ENCODE data around the gene PLCD3. TPM values are rescaled to one million over a fixed set of nuclear protein-coding genes. Genes with fewer than 3 reads are reported as not detected.

PLCD3 gene
- total and polyA plus RNA-seq, 2 of the 13 experiments (the other 11 are each of a cell fraction or from before 2014, with no cell fraction given): 11.3 to 39.1 TPM

- TF ChIP-seq HNF4G (IDR thresholded peaks at IDR 0.05; ENCODE audit: borderline replicate concordance, low read depth, low read length): no peak
- TF ChIP-seq HNF4G (CRISPR knock-in tag; IDR thresholded peaks at IDR 0.05; ENCODE audit: borderline replicate concordance, low read depth): peak; percentile 66
- TF ChIP-seq UBTF (CRISPR knock-in tag; IDR thresholded peaks at IDR 0.05): peak; percentile 92
- TF ChIP-seq REST (IDR thresholded peaks at IDR 0.05; ENCODE audit: borderline replicate concordance in 1 of 2, low read depth in 1 of 2, low read length in 2 of 2): peak in 1 of 2 experiments; percentile 62; a peak in 1 of 4 replicates
- peak; percentile 69; the same call in 1 of the 2 replicates for TF ChIP-seq ZNF891 (CRISPR knock-in tag; IDR thresholded peaks at IDR 0.05)
- TF ChIP-seq ZNF580 (CRISPR knock-in tag; IDR thresholded peaks at IDR 0.05; ENCODE audit: borderline replicate concordance, low read depth): 0 out of 2 replicates have a peak, but pooled peaks have one; percentile 82
- no peak; the same call in 1 of the 2 replicates for TF ChIP-seq POGK (CRISPR knock-in tag; conservative IDR thresholded peaks at IDR 0.05)
- no peak for TF ChIP-seq TARDBP (CRISPR knock-in tag; IDR thresholded peaks at IDR 0.05)
- peak; percentile 64 for TF ChIP-seq ZNF646 (CRISPR knock-in tag; IDR thresholded peaks at IDR 0.05)
Measured at GRCh38 chr17:45160447-45161287, 28.4 kb upstream of the PLCD3 start (continued).
